Mammary epithelial cell (primary cell): ENCODE measurements around the gene RMDN3.

Source experiments
- CTCF ChIP-seq, 2 donors: IDR thresholded peaks in 1 of 2; conservative IDR thresholded peaks in 1 of 2; 2 replicates each; pipeline ENCODE4 v1.5.1; 2011 to 2012; ENCODE audit warnings: inconsistent platforms in 2 of 2, low read length in 2 of 2, mild to moderate bottlenecking in 2 of 2, control low read depth in 1 of 2, low read depth in 1 of 2; ENCODE audit not compliant: insufficient read depth in 1 of 2; ENCODE audit errors: extremely low read depth in 1 of 2
- EZH2 ChIP-seq: IDR thresholded peaks from 2 replicates; pipeline ENCODE4 v1.6.1; 2012; ENCODE audit warnings: low read length, inconsistent platforms, borderline replicate concordance

DNA sequence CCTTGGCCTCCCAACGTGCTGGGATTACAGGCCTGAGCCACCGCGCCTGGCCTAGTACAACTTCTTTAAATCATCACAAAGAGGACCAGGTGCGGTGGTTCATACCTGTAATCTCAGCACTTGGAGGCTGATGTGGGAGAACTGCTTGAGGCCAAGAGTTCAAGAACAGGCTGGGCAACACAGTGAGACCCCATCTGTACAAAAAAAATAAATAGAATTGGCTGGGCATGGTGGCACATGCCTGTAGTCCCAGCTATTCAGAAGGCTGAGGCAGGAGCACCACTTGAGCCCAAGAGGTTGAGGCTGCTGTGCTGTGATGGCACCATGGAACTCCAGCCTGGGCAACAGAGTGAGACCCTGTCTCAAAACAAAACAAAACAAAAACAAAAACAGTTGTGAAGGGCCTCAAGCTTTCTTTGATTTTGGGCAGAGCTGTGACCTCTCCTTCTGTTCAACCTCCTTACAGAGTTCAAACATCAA, 5.9 kb downstream of the RMDN3 start:
- TF ChIP-seq EZH2 (no peak), CTCF (conservative IDR thresholded peaks at IDR 0.05 in 1 of 2, IDR thresholded peaks at IDR 0.05 in 1 of 2; ENCODE audit: extremely low read depth in 1 of 2, insufficient read depth in 1 of 2, low read depth in 1 of 2, low read length in 2 of 2) (no peak)
